Non-pigmented ciliary epithelial cell (primary cell): Measurements from ENCODE around the gene ETFA.
A peak's percentile ranks its signal among the peaks of the same experiment; 100 is the strongest.

Experiments
- DNase-seq: peaks from one replicate; pipeline ENCODE4 v3.0.0-alpha.2; 2010; ENCODE audit warnings: low read depth

The ETFA gene

DNA sequence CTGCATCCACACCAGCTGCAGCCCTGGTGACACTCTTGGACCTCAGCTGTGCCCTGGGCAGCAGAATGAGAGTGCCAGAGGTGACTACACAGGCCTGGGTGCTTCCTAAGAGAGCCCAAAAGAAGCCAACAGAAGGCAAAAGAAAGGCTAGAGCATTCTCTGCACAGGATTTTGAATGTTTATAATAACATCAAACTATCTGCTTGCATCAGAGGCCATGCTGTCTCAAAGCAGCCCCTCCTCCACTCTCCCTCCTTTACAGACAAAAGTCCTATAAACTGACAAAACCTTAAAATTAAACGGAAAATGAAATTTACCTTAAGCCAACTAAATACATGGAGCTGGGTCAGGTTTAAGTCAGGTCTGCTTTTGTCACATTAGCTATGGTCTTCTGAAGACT lies 95.6 kb downstream of the ETFA start:
- DNase-seq, result no peak

DNA sequence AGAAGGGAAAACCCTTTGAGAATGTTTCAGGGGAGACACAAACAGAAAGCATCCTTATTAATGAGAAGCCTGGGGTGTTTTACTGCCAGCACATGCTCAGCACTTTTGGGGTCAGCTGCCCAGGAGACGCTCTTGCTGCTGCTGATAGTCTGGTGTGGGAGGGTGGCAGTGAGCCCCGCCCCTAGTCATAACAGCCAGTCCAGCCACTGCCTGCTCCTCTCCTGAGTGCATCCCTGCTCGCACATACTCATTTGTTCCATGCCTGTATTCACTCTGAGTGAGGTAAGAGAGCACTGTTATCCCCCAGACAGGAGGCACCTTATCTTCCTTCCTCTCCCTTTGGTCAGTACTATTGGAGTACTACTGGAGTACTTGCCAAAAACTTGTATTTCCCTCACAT lies 101.3 kb downstream of the ETFA start:
- no peak for DNase-seq

DNA sequence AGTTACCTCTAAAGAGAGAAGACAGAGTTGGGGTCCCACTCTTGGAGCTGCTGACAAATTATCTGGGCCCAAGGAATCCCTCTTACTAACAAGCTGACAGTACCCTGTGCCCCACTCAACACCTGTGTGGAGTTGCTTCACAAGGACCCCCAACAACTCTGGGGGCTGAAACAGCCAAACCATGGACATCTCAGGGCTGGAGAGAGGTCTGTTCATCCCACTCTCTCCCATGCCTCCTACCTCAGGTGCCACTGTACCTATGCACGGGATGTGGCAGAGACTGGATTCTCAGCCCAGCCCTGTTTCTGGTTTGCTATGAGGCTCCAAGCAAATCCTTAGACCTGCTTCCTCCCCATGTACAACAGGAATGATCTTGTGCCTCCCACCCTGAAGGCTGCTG lies 101.7 kb downstream of the ETFA start:
- DNase-seq, result no peak

DNA sequence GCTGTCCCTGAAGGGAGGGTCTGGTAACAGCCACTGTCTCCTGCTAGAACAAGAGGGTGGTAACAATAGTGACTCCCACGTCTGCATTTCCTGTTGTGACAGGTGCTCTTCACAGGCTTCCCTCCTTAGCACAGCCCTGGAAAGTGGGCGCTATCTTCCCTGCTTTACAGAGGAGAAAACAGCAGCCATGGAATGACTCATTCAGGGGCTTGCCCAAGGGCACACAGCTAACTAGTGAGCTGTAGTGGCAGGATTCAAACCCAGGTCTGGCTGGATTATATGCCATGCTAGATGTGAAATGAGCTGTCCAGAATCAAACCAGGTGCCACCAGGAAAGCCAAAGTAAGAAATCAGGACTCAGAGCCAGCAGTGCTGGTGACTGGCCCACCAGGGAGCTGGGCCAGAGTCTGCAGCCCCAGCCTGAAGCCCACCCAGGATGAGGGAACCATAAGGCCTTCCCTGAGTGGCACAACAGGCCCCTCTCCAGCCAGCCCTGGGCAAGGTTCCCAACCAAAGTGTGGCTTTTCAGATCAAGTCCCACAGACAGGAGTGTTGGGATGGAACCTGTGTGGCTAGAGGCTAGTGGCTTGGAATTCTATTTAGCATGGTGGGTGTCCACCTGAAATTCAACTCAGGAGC lies 102.4 kb downstream of the ETFA start:
- DNase-seq, result no peak

DNA sequence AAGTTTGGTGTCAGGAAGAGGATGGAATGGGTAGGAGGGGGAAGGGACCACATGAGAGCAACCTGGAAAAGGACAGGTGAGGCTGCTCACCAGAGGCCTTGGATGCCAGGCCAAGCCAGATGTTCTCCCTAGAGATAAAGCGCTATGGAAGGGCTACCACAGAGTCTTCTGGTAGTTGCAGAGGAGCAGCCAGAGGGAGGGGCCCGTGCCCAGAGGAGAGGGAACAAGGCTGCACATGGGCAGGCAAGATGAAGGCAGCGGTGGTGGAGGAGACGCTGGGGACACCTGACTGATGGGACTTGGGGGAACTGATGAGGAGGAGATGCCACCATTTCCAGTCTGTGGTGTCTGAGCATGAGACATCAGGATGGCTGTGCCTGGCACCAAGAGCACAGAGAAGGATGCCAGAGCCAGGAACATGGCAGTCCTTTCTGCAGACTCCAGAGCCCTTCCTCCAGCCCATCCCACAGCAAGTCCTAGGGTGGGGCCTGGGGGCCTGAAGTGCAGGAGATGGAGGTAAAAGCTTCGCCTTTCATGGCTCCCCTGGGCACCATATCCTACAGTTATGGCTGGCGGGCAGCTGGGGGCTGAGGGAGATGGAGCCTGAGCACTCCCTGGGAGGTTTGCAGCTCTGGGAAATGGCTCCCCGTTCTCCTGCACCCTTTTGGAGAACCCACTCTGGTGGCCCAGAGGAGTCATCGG lies 103.0 kb downstream of the ETFA start:
- DNase-seq, result no peak

DNA sequence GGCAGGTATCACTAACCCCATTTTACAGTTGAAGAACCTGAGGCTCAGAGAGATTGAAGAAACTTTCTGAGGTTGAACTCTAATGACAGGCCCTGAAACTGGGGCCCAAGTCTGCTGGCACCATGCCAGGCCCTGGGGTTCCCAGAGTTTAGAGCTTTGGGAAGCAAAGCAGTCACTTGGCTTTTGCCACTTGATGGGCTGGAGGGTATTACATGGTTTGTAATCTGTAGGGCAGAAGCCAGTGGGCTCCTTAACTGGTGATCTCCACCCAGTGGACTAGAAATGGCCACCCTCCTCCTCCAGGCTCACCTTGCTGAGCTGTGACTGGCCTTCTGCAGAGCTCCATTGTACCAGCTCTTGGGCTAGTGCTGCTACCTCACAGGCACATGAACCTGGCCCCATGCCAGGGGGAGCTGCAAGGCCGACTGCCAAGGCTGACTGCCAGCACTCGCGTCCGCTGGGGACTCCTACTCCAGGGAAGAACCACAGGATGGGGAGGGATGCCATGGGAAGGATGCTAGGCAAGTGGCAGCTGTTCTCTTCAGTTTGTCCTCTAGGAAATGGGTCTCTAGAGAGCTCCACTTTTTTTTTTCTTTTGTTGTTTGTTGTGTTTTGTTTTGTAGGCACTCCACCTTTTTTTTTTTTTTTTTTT lies 104.8 kb downstream of the ETFA start:
- DNase-seq, result no peak

DNA sequence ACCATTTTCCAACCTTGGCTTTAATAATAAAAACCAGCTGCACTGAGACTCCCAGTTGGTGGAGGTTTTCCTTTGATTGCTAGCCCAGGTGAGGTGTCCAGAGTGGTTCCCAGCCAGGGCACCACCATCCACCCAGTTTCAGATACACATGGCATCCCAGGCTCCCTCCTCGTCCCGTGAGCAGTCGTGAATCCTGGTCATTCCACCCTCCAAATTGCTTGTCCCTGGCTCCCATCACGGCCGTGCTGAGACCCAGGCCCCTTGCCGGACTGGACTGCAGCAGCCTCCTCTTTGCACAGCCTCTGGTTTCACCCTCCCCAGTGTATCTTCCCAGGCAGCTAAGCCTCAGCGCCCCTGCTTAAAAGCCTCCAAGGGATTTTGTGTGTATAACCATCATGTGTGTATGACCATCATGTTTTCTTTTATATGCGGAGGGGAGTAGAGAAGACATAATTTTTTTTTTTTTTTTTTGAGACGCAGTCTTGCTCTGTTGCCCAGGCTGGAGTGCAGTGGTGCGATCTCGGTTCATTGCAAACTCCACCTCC lies 106.3 kb downstream of the ETFA start:
- DNase-seq, result no peak

DNA sequence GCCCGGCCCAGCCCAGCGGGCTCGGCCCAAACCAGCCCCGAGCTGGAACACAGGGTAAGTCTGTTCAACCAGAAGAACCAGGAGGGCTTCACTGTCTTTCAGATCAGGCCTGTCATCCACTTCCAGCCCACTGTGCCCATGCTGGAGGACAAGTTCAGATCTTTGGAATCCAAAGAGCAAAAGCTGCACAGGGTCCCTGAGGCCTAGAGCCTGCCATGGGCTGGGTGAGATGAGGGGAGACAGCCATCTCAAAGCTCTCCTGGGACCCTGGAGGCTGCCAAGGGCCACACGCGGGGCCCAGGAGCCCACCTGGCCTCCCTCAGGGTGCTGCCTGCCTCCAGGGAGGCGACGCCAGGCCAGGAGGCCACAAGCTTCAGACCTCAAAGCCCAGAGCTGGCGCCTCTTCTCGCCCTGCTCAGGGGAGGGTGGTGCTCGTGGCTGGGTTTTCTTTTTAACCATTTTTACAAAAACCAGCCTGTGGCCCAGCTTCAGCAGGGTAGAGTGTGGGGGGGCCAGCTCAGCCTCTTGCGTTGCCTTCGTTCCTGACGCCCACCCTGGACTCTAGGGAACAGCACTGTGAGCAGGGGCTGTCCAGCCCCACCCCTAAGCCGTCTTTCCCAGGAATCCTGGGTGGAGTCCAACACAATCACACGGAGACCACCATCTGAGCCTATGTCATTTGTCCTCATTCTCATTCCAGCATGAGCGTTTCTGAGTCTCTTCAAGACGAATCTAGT lies 107.0 kb downstream of the ETFA start:
- no peak for DNase-seq

DNA sequence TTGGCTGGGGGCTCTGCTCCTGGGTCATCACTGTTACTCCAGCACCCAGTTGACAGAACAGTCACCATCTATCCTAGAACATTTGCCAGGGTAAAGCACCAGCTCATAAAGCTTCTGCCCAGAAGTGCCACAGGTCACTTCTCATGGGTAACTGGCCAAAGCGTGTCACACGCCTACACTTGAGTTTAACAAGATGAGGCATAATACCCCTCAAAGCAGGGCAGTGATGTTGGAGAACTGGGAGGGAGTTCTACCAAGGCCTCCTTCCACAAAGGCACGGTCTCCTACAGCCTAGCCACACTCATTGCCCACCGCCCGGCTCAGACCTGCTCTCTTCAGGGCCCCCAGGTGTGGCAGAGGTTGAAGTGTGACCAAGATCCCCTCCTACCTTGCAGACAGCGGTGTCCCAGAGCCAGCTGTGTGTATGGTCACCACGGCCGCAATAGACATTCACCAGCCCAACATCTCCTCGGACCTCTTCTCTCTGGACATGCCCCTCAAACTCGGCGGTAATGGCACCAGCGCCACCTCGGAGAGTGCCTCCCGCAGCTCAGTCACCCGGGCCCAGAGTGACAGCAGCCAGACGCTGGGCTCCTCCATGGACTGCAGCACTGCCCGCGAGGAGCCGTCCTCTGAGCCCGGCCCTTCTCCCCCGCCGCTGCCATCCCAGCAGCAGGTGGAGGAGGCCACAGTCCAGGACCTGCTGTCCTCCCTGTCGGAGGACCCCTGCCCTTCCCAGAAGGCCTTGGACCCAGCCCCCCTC lies 107.7 kb downstream of the ETFA start:
- no peak for DNase-seq

DNA sequence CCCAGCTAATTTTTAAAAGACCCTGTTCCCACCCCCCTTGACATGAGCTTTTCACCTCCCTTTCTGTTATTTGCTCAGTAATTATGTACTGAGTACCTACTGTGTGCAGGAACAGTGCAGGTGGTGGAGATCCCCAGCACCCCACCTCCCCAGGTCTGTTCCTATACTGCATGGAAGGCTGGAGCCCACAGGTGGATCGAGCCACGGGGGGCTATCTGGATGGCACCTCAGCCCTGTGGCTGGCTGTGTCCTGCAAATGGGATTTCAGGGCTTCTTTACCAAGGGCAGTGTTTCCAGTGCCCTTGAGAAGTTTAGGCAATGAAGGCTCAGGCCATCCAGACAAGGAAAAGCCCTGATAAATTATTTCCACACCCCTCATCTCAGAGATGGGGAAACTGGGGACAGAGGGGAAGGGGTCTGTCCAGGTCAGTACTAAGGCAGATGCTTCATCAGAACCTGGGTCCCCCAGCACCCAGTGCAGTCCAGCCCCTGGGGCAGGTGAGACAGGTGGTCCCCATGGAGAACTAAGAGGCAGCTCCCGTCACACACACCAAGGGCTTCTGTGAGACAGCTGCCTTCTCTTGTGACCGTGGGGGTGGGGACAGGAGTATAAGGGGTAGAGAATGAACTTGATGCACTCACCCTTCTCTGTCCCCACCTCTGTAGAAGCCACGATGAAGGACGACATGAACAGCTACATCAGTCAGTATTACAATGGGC lies 109.6 kb downstream of the ETFA start:
- DNase-seq, result no peak

DNA sequence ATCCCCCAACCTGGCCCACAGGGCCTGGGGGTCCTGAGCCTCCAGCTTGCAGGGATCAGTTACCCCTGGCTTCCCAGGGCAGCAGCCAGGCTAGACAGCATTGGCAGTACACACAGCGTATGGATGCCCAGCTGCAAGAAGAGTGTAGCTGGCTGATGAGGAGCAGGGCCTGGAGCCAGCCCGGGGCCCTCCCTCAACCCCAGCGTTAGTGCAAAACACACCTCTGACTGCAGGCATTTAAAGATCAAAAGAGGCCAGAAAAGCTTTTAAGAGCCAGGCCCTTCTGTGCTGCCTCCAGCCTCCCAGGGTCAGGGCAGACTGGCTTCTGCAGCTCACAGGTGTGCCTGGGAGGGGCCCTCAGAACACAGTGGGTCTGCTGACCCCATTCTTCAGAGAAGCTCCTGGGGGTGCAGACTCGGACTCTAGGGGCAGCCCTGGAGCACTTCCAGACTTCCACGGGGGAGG lies 110.6 kb downstream of the ETFA start:
- no peak for DNase-seq

DNA sequence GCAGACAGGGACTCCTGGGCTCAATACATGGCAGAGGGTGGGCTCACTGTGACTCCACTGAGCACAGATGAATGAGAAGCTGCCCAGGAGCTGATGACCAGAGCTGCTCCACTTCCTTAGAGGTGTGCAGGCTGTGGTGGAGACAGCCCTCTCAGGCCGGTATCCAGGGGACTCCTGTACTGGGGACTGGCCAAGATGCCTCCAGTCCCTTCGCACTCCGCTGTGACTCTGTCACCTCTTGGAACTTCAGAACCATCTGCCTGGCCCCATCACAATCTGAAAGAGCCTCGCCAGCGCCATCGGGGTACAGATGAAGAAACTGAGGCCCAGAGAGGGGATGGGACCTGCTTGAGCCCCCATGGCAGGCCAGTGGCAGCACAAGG lies 111.2 kb downstream of the ETFA start:
- DNase-seq, result no peak

DNA sequence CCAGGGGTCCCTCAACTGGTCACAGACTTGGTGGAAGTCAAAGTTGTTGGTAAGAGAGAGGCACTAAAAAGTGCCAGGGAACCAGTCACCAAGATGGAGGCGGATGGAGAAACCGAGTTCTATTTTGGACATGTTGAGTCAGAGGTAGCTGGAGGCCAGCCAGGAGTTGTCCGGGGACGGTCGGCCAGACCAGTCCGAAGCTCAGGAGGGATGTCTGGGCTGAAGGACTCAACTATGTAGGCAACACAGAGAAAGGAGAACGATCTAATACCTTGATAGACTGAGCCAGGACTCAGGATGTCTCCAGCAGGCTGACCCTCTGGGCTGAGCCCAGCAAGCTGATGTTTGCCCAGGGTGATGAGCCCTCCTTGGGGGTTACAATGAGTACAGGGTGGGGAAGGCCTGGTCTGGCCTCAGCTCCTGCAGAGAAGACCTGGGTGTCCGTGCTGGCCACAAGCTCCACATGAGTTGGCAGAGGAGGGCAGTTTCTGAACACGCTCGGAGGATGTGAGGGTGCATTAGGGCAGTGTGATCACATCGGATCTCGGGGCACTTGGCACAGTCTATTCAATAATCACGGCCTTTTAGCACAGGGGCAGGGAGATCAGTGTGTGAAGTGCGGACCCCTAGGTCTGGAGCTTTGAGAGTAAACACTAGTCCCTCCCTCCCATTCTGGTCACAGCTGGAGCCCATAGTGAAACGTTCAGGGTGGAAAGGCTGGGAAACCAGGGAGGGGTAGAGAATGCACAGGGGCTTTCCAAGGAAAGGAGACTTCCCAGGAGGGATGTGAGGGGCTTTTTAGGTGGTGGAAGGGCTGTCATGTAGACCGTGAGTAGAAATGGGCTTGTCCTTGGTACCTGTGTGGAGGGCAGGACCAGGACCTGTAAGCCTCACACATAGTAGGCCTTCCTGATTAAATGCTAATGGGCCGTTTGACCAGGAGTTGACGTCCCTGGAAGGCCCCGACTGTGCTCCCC lies 111.9 kb downstream of the ETFA start:
- peak; percentile 68 for DNase-seq

DNA sequence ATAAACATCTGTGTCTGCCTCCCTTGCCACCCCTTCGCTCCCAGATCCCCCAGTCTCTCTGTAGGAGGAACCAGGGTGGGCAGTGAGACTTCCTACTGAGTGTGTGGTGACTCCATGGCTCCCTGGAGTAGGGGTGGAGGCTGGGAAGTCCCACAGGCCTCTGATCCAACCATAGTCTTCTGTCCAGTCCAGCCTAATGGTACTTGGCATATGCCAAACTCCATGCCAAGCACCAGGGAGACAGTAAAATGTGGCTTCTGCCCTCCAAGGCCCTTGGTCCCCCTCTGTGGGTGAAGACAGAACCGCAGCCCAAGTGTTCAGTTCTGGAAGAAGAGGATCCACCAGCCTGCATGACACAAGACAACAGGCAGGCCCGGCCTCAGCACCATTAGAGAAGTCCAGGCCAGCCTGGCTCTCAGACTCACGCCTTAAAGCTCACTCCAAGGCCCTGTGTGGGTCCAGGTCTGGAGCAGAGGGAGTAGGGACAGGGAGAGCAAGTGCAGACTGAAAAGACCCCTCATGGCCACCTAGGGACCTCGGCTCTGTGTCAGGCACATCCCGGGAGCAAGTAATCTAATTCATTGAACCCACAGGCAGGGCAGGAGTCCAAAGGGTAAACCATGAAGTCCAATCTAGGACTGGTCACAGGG lies 112.7 kb downstream of the ETFA start:
- DNase-seq, result no peak

DNA sequence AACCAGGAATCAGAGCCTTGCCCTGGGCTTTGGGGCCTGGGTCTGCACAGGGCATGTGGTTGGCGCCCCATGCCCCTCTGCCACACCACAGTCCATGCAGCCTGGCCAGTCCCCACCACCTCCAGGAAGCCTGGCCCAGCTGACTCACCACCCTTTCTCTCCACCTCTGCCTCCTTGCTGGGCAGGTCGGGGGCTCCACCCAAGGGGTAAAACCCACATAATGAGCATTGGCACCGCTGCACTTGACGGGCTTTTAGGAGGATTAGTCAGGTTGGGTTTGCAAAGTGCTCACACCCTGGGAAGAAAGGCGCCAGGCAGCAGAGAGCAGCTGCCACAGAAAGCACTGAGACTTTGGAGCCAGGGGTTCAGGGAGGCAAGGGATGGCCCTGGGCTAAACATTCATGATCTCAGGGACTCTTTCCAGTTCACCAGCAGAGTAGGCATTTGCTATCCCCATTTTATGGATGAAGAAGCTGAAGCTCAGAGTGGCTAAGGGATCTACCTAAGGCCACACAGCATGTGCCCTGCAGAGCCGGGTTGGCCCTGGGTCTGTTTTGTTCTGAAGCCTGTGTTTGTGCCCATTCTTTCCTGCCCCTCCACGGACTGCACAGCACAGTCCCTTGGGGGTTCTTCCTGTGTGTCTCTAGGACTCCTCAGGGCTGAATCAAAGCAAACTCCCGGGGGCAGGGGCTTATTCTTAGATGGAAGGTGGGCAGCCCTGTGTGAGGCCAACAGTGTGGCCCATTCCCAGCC lies 113.4 kb downstream of the ETFA start:
- no peak for DNase-seq

DNA sequence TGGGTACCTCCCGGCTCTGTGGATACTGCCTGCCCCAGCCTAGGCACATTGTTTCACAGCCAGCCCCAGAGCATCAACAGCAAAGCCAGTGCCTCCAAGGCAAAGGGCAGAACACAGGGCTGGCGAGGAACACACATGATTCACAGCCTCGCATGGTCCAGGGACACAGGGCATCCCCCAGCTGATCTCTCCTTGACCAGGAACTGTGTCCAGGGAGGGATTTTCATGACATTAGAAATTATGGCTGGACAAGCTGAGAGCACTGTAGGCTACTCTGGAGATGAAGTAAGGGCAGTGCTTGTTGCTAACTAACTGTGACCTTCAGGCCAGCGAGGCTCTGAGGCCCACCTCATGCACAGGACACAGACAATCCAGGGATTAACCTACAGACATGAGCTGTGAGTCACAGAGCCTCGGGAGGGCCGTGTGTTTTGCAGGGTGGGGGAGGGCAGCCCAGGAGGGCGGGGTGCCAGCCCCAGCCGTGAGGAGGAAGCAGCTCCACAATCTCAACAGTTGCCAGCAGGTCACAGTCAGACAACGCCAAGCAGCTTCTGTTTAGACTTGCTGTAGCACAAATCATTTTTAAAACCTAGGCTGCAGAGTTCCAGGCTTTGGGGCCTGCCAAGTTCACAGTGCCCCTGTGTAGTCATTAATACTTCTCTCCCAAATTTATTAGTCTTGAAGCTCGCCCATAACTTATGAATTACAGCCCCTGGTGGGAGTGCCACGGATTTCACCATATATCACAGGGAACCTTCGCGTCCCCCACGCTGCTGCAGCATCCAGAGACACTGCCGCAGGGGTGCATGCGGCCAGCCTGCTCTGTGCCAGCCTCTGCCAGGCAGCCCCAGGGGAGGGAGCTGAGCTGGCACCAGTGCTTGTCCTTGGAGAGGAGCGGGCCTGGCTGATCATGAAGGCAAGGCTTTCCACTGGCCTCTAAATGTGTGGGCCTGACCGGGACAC lies 114.7 kb downstream of the ETFA start:
- DNase-seq, result no peak

DNA sequence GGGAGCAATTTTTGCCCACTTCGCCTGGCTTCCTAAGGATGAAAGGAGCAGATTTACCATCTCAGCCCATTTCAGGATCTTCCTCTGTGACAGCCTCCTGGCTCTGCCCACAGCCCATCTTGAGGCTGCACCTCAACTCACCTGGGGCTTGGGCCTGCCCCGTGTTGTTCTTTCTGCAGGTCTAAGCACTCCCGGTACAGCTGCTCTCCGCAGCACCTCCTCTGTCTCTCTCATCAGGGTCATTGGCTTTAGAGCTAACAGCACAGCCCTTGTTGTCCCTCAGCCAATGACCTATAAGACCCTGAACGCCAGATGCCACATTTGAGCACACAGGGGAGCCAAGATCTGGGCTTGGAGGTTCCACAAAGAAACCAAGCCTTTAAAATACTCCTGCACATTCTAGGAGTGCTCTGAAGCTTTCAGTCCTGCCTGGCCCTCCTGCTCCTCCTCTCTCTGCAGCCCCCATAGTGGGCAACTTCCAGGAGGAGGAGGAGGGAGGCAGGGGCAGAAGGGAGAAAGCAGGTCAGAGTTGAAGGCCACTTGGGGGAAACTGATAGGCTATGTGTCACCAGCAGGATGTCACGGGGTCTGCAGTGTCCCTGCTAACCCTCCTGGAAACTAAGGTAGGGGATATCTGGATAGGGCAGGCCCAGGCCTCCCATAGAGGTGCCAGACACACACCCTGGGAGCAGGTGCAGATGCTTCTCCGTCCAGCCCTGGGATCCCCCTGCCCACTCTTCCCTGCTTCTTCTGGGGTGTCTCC lies 115.6 kb downstream of the ETFA start:
- DNase-seq, result no peak
